NB4 (cell line): ENCODE results near the gene TAPBPL.

ENCODE experiments used
- POLR2A ChIP-seq: IDR thresholded peaks from 2 replicates; pipeline ENCODE4 v1.6.1; 2011; ENCODE audit warnings: mild to moderate bottlenecking; ENCODE audit not compliant: insufficient read length; ENCODE audit errors: extremely low read depth
- TF ChIP-seq, protein P1 (sequence below): IDR thresholded peaks from one replicate; pipeline ENCODE4 v1.5.1; 2012; ENCODE audit warnings: low read depth, low read length
- TF ChIP-seq, protein P2 (sequence below): IDR thresholded peaks from 2 replicates; pipeline ENCODE4 v1.6.1; 2011; ENCODE audit warnings: low read depth, low read length

DNA sequence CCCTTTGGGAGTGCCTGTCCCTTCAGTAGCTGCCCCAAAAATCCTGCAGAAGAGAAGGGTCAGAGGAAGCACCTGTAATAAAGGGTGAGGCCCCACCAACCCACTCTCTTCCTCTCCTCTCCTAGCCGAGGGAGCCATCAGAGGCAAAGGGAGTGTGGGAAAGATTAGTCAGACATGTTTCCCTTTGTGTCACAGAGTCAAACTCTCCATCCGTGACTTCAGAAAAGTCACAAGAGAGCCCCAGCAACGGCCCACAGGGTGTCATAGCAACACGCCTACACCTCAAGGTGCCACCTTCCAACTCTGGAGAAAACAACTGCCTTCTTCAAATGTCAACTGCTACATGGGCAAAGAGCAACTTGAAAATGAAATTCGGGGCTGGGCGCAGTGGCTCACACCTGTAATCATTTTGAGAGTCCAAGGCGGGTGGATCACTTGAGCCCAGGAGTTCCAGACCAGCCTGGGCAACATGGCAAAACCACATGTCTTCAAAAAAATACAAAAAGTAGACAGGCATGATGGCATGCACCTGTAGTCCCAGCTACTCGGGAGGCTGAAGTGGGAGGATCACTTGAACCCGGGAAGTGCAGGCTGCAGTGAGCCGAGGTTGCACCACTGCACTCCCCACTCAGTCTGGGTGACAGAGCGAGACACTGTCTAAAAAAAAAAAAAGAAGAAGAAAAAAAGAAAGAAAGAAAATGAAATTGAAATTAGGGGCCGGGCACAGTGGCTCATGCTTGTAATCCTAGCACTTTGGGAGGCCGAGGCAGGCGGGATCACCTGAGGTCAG lies 24.8 kb upstream of the TAPBPL start:
- TF ChIP-seq, protein P1, sequence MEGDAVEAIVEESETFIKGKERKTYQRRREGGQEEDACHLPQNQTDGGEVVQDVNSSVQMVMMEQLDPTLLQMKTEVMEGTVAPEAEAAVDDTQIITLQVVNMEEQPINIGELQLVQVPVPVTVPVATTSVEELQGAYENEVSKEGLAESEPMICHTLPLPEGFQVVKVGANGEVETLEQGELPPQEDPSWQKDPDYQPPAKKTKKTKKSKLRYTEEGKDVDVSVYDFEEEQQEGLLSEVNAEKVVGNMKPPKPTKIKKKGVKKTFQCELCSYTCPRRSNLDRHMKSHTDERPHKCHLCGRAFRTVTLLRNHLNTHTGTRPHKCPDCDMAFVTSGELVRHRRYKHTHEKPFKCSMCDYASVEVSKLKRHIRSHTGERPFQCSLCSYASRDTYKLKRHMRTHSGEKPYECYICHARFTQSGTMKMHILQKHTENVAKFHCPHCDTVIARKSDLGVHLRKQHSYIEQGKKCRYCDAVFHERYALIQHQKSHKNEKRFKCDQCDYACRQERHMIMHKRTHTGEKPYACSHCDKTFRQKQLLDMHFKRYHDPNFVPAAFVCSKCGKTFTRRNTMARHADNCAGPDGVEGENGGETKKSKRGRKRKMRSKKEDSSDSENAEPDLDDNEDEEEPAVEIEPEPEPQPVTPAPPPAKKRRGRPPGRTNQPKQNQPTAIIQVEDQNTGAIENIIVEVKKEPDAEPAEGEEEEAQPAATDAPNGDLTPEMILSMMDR = no peak
- TF ChIP-seq, protein P2, sequence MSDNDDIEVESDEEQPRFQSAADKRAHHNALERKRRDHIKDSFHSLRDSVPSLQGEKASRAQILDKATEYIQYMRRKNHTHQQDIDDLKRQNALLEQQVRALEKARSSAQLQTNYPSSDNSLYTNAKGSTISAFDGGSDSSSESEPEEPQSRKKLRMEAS = no peak
- no peak for TF ChIP-seq POLR2A
